HG02798 (cell line): ENCODE results near the gene HENMT1.
"Not testable (repeated sequence)": the region's sequence is repeated elsewhere in the genome, so short reads cannot be mapped to it uniquely, and the experiment has no call there.

Experiments used
- ATAC-seq: cut with Tn5 transposase; IDR thresholded peaks from one replicate; pipeline ENCODE4 v1.9.1; 2021; ENCODE audit warnings: mild to moderate bottlenecking; ENCODE audit not compliant: unreplicated experiment, poor library complexity

Gene HENMT1

DNA sequence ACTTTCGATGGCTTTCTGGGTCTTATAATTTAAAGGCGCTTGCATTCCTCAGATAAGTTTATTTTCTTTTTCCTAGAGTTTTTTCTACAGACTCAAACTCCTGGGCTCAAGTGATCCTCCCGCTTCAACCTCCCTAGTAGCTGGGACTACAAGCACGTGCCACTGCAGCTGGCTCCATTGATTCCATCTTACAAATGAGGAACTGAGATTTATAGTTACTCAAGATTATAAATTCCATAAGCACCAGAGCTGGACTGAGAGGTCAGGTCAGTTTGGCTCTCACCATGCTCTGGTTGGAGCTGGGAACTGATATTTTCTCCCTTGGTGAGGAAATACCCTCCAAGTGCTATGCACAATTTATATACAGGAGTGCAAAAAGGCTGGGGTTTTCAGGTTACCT, 17.8 kb upstream of the HENMT1 start:
- no peak for ATAC-seq

DNA sequence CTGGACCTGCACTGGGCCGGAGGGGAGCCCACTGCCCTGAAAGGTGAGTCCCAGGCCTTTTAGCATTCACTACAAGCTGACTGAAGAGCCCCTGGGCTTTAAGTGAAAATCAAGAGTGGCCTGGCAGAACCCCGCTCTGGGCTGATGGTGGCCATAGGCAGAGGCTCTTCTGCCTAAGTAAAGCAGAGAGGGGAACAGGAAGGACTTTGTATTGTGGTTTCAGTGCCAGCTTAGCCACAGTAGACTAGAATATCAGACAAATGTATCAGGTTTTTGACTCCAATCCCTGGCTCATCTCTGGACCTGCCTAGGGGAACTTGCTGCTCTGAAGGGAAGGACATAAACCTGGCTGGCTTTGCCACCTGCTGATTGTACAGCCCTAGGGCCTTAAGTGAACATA, 10.2 kb upstream of the HENMT1 start:
- no peak for ATAC-seq

DNA sequence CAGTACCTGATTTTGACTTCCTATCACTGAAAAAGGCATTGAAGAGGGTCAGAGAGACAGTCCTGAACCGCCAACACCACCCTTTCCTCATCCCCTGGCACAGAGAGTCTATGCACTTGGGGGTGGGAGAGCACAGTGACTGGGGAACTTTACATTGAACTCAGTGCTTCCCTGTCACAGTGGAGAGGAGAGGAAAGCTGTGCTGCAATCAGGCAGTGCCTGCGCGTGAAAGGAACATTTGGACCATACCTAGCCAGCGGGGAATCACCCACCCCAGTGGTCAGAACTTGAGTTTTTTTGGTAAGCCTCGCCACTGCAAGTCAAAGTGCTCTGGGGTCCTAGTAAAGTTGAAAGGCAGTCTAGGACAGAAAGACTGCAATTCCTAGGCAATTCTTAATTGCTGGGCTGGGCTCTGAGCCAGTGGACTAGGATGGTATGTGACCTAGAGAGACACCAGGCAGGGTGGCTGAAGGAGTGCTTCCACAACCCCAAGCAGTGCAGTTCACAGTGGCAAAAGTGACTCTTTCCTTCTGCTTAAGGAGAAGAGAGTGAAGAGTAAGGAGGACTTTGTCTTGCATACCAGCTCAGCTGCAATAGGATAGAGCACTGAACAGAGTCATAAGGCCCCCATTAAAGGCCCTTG, 9.4 kb upstream of the HENMT1 start:
- no peak for ATAC-seq

DNA sequence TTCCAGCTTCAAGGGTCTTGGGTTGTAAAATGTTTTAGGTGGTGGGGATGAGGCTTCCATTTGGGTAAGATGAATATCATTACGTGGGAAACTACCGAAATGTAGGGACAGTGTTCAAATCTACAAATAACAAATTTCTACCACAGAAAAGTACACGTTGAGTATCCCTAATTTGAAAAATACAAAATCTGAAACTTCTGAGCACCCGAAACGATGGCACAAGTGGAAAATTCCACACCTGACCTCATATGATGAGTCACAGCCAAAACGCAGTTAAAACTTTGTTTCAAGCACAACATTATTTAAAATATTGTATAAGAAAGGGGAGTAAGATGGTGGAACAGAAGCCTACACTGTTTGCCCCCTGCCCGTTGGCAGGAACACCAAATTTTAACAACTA, 8.8 kb upstream of the HENMT1 start:
- ATAC-seq, result no peak

DNA sequence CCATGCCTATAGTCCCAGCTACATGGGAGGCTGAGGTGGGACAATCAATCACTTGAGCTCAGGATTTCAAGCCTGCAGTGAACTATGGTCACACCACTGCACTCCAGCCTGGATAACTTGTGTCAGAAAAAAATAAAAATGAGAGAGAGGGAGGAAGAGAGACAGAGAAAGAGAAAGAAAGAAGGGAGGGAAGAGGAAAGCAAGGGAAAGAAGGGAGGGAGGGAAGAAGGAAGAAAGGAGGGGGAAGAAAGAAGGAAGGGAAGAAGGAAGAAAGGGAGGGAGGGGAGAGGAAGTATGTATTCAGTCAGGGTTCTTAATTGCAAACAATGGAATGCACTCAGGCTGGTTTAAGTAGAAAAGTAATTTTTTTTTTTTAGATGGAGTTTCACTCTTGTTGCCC, 7.9 kb upstream of the HENMT1 start:
- no peak for ATAC-seq

DNA sequence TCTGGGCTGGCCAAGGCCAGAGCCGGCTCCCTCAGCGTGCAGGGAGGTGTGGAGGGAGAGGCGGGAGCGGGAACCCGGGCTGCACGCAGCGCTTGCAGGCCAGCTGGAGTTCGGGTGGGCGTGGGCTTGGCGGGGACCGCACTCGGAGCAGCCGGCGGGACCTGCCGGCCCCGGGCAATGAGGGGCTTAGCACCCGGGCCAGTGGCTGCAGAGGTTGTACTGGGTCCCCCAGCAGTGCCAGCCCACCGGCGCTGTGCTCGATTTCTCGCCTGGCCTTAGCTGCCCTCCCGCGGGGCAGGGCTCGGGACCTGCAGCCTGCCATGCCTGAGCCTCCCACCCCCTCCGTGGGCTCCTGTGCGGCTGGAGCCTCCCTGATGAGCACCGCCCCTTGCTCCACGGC, 6.5 kb upstream of the HENMT1 start:
- not testable (repeated sequence) for ATAC-seq

DNA sequence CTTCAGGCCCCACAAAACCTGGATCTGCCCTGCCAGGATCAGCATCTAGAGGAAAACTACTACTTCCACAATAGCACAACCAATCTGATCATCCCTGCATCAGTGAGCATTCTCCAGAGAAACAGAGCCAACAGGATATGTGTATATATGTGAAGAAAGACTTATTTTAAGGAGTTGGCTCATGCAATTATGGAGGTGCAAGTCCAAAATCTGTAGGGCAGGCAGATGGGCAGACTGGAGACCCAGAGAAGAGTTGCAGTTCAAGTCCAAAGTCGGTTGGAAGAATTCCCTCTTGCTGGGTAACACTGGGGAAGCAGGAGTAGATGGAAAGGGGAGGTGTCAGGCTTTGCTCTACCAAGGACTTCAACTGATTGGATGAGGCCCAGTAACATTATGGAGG, 4.9 kb upstream of the HENMT1 start:
- no peak for ATAC-seq

DNA sequence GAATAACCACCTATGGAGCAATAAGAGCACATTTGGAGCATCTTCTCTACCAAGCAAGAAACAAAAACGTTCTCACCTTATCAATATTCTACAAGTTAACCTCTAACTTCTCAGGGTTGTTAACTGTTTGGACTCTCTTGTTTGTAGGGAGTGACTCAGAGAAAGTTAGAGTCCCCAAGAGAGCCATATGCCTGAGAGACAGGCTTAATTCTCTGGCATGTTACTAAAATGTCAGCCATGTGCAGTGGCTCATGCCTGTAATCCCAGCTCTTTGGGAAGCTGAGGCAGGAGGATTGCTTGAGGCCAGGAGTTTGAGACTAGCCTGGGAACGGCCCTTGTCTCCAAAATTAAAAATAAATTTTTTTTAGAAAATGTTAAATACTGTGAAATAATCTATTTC, 4.2 kb upstream of the HENMT1 start:
- no peak for ATAC-seq

DNA sequence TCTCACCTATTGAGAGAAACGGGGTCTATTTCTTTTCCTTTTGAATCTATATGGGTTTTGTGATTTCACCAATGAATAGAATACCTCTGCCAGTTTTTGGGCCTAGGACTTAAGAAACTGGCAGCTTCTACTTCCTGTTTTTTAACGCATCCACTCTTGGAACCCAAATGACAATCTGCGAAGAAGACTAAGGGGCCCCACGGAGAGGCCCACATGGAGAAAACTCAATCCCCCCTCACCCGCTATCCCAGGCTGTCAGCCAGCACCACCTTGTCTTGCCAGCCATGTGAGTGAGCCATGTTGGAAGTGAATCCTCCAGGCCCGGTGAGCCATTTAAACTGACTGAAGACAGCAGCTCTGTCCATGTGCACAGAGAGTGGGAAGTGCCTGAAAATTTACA, 3.6 kb upstream of the HENMT1 start:
- ATAC-seq, result no peak

DNA sequence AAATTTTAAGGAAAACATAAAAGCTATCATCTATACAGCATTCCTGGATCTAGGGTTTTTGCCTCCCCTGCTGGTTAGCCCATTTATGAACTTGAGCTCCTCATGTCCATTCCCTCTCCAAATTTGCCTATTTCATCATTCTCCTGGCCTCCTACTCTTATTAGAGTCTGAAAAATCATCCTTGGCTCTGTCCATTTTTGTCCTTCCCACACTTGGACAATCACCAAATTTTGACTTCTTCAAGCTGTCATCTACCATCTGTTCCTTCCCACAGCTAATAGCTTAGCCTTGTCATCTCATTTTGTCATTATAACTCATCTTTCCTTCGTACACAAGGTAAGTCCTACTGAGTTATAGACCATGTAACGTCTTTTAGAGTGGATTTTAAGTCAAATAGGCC, 2.2 kb upstream of the HENMT1 start:
- no peak for ATAC-seq

DNA sequence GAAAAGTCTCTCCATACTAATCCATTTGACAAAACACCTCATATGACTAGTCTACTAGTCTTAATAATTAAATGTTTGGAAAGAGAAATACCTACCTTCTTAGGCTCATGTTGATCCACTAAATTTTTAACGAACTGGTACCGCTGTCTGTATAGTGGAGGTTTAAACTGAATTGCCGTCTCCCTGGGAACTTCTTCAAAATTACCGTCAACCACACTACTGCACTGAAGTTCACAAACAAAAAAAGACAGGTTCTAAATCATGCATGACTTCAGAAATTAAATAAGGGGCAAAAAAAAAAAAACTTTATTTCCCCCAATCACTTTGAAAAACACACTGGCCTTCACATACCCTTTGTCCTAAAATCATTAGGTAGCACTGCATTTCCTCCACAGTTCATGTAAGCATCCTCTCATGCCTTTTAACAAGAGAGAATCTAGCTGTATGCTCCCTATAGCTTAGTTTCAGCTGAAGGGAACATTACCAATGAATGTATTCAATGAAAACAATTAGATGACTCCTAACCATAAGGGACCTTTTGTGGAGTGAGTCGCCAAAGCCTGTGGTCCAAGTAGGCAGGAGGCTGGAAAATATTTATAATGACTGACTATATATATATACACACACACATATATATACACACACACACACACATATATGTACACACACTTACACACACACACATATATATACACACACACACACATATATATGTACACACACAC, 3.4 kb downstream of the HENMT1 start:
- ATAC-seq, result no peak

DNA sequence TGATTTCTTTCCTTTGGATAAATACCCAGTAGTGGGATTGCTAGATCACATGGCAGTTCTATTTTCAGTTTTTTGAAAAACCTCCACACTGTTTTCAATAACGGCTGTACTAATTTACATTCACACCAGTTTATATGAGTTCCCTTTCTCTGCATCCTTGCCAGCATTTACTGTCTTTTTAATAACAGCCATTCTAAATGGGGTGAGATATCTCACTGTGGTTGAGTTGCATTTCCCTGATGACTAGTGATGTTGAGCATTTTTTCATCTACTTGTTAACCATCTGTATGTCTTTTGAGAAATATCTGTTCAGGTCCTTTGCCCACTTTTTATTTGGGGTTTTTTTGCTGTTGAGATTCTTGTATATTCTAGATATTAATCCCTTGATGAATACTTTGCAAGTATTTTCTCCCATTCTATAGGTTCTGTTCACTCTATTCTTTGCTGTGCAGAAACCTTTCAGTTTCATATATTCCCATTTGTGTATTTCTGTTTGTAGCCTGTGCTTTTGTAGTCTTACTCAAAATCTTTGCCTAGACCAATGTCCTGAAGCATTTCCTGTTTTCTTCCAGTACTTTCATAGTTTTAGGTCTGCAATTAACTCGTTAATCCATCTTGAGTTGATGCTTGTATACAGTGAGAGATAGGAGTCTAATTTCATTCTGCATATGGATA, 7.3 kb downstream of the HENMT1 start:
- no peak for ATAC-seq

DNA sequence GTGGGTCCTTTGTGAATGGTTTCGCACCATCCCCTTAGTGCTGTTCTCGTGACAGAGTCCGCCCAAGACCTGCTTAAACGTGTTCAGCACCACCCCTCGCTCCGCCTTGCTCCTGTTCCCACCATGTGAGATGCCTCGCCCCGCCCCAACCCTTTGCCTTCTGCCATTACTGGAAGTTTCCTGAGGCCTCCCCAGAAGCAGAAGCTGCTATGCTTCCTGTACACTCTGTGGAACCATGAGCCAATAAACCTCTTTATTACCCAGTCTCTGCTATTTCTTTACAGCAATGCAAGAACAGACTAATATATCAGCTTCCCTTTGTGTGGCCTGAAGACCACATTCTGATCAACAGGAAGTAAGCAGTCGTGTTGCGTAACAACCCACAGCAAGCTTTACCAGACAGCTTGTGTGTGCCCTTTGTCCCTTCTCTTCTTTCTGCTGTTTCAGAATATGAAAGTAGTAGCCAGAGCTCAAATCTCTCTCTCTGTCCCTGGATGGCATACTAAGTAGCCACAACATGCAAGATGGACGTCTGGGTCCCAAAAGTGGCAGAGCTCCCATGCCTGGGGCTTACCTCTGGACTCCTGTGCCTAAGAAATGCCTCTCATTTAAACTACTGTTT, 14.1 kb downstream of the HENMT1 start:
- no peak for ATAC-seq

DNA sequence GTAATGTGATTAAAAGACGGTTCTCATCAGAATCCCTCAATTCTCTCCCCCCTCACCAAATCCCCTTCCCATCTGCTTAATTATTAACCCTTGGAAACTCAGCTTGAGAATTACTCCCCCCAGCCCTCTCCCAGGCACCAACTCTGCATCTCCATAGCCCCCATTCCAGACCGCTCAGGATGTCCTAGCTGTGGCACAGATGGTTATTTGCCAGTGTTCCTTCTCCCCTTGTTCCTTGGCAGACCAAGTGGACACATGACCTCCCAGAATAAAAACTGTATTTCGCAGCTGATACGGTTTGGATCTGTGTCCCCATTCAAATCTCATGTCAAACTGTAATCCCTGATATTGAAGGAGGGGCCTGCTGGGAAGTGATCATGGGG, 14.6 kb downstream of the HENMT1 start:
- no peak for ATAC-seq

DNA sequence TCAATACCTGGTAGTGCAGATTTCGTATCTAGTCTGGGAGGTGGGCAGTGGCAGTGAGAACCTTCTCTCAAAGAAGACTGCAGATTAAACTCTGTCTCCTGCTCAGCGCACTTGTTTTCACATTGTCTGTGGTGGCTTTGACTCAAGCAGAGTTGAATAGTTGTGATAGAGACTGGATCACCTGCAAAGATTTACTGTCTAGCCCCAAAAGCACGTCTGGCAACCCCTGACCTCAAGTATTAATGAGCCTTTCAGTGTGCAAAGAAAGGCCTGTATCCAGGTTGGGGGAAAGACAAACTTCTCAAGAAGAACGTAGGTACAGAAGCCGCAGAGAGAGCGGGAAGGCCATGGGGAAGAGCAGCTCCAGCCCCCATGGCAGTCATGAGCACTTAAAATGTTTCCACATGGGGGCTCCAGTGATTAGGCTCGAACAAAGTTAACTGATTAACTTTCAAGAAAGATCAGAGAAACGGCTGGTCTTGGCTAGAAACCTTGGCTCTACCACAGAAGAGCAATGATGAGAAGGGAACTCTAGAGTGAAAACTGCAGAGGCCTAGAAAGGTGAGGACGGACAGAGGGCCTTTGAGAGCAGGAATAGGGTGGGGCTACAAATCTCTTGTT, 15.2 kb downstream of the HENMT1 start:
- ATAC-seq, result no peak

DNA sequence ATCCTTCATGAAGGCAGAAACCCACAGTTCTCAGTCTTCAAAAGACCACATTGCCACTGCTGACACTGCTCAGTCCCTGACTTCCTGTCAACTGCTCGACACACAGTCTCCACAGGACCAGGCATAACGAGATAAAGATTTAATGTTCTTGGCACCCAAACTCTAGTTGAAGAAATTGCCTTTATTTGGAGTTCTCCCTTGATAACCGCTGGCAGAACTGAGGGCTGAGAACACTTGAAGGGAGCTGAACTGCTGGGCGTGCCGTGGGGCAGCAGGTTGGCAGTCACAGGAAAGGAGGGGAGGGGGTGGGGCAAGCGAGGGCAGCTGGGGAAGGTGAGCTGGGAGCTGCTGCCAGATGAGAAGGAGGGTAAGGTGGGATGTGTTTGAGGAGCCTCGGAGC, 15.9 kb downstream of the HENMT1 start:
- no peak for ATAC-seq

DNA sequence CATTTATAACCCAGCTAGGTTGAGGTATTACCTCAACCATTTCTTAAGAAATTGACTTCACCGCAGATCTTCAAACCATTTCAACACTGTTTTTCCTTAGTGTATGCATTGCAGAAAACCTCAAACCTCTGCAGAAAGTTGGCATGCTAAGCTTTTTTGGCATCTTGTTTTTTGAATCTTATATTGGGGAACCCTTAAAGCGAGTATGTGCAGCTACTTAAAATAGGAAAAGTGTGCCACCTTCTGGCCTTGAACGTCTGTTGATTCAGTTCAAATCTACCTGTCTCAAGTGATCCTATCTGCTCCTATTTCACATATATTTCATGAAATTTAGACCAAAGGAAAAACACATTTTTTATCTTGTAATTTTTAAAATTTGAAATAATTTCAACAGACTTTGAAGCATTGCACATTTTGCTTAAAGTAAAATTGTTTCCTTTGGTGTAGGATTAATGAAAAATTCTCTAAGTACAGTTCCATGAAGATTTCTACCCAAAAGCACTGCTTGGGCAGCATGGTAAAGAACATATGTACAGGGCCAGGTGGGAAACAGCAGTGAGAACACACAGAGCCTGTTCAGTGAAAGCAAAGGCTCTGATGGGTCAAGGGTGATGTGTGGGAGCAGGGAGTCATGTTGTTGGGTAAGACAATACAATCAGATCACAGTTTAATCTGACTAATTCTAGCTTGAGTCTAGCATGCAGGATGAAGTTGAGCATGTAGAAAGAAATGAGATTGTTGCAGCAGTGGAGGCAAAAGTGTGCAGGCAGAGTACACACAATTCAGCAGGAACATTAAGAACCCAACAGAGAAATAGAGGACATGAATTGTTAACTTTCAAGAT, 17.2 kb downstream of the HENMT1 start:
- ATAC-seq, result peak; percentile 64

DNA sequence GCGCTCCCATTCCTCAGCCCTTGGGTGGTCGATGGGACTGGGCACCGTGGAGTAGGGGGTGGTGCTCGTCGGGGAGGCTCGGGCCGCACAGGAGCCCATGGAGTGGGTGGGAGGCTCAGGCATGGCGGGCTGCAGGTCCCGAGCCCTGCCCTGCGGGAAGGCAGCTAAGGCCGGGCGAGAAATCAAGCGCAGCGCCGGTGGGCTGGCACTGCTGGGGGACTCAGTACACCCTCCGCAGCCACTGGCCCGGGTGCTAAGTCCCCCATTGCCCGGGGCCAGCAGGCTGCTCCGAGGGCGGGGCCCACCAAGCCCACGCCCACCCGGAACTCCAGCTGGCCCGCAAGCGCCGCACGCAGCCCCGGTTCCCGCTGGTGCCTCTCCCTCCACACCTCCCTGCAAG, 20.0 kb downstream of the HENMT1 start:
- ATAC-seq, result not testable (repeated sequence)

DNA sequence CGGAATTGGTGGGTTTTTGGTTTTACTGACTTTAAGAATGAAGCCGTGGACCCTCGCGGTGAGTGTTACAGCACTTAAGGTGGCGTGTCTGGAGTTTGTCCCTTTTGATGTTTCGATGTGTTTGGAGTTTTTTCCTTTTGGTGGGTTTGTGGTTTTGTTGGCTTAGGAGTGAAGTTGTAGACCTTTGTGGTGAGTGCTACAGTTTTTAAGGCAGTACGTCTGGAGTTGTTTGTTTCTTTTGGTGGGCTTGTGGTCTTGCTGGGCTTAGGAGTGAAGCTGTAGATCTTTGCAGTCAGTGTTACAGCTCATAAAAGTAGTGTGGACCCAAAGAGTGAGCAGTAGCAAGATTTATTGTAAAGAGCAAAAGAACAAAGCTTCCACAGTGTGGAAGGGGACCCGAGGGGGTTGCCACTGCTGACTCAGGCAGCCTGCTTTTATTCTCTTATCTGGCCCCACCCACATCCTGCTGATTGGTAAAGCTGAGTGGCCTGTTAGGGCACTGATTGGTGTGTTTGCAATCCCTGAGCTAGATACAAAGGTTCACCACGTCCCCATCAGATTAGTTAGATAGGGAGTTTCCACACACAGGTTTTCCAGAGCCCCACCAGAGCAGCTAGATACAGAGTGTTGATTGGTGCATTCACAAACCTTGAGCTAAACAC, 20.9 kb downstream of the HENMT1 start:
- no peak for ATAC-seq

DNA sequence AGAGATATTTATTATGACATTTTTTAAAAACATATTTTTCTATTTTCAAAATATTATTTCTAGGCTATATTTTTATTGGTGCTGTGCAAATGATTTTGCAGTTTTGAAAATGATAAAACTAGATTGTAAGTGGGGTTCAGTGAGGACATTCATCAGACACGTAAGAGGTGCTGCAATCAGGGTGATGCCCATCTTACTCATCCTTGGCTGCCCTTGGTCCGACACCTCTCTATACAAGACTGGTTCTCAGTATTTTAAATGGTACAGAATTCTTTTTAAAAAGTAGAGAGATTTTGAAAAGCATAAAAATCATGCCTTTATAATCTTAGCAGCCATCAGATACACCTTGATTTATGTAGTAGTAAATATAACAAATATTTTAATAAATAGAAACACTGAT, 24.0 kb downstream of the HENMT1 start:
- no peak for ATAC-seq
